ENCODE measurements around the gene ZBTB38.

The ZBTB38 gene

GRCh38 chr3:141337523-141337854 lies 30.8 kb upstream of the ZBTB38 start:
- no peak for DNase-seq (ENCODE audit: low read depth in 2 of 2)

DNA sequence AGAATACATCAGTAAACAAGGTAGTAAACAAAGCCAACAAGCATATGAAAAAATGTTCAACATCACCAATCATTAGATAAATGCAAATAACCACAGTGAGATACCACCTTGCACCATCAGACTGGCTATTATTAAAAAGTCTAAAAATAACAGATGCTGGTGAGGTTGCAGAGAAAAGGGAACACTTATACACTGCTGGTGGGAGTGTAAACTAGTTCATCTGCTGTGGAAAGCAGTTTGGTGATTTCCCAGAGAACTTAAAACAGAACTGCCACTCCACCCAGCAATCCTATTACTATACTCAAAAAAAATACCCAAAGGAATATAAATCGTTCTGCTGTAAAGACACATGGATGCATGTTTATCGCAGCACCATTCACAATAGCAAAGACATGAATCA lies 30.3 kb upstream of the ZBTB38 start:
- DNase-seq (ENCODE audit: low read depth in 2 of 2) = no peak

GRCh38 chr3:141338881-141339280 lies 29.4 kb upstream of the ZBTB38 start:
- no peak for DNase-seq (ENCODE audit: low read depth in 2 of 2)

GRCh38 chr3:141341536-141341935 lies 26.8 kb upstream of the ZBTB38 start:
- DNase-seq (ENCODE audit: low read depth in 2 of 2) = no peak

GRCh38 chr3:141342386-141342785 lies 25.9 kb upstream of the ZBTB38 start:
- no peak for DNase-seq (ENCODE audit: low read depth in 2 of 2)

DNA sequence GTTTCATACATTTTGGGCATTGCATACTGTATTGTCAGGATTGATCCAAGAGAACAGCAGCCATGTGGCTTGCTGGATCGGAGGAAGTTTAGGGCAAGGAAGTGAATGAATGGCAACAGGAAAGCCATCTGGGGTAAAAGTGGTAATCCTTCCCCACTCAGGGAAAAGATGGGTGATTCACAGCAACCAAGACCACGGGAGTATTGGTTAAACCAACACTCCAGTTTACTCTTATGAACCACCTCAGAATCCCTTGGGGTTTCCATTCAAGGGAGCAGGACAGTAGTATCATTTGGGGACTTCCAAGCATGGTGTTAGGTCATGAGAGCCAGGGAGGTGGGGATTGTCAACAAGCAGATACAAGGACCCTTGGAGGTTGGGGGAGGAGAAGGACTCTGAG lies 25.2 kb upstream of the ZBTB38 start:
- no peak for DNase-seq (ENCODE audit: low read depth in 2 of 2)

GRCh38 chr3:141343865-141344271 lies 24.4 kb upstream of the ZBTB38 start:
- no peak for DNase-seq (ENCODE audit: low read depth in 2 of 2)

DNA sequence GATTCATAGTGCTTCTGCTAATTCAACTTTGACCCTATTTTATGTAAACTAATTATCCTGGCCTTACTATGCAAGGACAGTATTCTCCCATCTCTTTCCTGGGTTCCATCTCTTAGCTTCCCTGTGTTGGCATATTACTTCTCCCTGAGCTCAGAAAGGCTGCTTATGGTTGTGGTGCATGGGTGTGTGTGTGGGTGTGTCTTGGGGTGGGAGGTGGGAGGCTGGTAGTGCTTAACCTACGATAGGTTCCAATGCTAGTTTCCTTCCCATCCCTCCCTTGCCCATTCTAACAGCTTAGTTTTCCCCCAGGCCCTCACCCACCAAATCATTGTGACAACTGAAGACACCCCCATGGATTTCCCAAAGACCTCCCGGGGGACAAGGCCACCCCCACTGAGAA lies 22.8 kb upstream of the ZBTB38 start:
- no peak for DNase-seq (ENCODE audit: low read depth in 2 of 2)

DNA sequence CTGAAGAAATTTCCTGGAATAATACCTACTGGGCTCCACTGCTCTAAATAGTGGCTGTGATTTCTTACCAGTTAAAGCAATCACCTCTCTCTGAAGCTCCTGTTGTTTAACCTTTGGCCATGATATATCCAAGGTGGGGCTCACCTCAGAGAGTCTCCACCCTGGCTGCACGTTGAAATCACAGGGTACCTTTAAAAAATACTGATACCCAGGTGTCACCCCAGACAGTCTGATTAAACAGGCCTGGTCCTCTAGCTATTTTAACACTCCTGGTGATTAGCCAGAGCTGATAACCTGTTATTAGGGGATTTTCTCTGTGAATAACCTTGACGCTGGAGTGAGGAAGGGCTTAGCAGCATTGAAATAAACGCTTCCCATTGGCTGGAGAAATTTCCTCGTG lies 22.3 kb upstream of the ZBTB38 start:
- no peak for DNase-seq (ENCODE audit: low read depth in 2 of 2)

- DNase-seq (ENCODE audit: low read depth in 2 of 2) = no peak
Observed at GRCh38 chr3:141346418-141346817, 21.9 kb upstream of the ZBTB38 start.

DNA sequence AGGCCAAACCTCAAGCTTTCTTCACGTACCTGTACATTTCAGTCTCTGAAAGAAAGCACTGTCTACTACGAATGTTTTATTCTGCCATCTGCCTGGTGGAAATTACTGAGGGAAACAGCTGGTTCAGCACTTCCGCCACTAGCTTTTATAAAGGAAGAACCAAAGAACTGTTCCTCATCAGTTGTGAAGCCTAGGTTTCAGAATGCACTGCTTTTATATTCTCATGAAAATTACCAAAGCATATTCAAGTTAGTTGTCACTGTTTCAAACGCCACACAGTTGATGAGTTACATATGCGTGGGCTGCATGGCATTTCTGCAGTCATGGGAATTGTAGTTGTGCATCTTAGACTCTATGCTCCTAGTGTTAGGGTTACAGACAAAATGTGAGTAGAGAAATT lies 21.5 kb upstream of the ZBTB38 start:
- no peak for DNase-seq (ENCODE audit: low read depth in 2 of 2)

DNA sequence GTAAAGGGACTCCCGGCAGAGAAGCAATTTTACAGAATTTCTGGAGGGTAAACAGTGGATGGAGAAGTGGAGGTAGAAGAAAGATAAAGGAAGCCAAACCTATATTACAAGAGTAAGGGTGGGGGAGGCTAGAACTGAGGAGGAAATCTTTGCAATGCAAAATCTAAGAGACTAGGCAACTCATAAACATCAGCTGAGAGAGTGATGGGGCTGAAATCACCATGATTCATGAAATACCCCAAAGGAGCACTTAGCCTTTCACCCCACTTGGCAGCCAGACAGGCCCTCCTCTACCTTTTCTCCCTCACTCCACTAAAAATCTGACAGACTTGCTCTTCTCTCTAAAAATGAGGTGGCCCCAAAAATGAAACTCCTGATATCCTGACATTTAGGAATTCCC lies 19.5 kb upstream of the ZBTB38 start:
- DNase-seq (ENCODE audit: low read depth in 2 of 2) = no peak

GRCh38 chr3:141349711-141350110 lies 18.6 kb upstream of the ZBTB38 start:
- no peak for DNase-seq (ENCODE audit: low read depth in 2 of 2)

DNA sequence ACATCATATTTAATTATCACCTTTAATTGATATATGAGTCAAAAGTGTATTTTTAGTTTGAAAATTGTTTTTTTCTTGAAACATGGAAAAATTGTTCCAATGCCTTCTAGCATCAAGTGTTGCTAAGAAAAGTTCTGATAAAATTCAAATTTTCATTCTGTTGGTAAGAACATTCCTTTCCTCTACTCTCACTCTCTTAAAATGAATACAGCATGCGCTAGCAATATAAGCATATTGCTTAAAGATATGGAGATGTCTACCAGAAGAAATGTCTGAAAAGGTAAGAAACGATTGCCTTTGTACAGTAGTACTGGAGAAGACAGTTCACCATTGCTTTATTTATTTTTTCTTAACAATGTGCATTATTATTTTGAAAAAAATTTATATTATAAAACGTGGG lies 17.6 kb upstream of the ZBTB38 start:
- DNase-seq (ENCODE audit: low read depth in 2 of 2) = no peak

- DNase-seq (ENCODE audit: low read depth in 2 of 2) = no peak
Observed at GRCh38 chr3:141352262-141352984, 15.9 kb upstream of the ZBTB38 start.

- no peak for DNase-seq (ENCODE audit: low read depth in 2 of 2)
Observed at GRCh38 chr3:141353652-141354495, 14.4 kb upstream of the ZBTB38 start.

GRCh38 chr3:141354517-141354916 lies 13.8 kb upstream of the ZBTB38 start:
- DNase-seq (ENCODE audit: low read depth in 2 of 2) = no peak

DNA sequence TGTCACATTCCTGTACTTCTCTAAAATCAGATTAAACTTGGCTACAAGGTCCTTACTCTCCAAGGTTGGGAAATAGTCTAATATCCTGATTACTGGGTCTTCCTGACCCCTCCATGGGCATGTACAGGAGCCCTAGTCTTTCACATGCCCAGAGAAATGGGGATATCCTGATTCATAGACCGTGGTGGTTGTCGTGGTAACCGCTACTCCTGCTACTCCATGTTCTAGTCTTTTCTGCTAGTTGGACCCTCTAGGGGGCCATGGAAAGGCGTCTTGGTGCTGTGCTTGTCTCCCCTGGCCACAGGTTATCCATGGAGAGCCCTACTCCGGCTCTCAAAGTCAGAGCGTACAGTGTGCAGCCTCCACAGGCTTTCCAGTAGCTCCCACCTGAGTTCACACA lies 13.1 kb upstream of the ZBTB38 start:
- no peak for DNase-seq (ENCODE audit: low read depth in 2 of 2)

DNA sequence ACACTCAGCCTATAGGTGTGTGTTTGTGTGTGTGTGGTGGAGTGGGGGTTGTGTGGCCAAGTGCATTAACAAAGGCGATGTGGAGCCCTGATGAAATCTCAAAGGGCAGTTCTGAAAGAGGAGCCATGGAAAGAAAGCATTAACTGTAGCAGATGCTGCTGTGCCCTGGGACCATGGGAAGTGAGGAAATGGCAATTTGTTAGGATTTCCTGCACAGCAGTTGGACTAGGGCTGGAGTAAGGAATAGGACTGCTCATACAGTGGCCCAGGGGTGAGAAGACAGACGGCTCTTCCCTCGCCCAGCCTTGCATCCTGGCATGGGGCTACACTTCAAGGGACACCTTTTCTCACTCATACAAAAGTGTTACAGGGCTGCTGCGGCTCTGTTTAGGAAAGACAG lies 12.3 kb upstream of the ZBTB38 start:
- no peak for DNase-seq (ENCODE audit: low read depth in 2 of 2)

GRCh38 chr3:141360888-141361598 lies 7.3 kb upstream of the ZBTB38 start:
- DNase-seq (ENCODE audit: low read depth in 2 of 2) = no peak

- no peak for DNase-seq (ENCODE audit: low read depth in 2 of 2)
Observed at GRCh38 chr3:141362736-141363135, 5.6 kb upstream of the ZBTB38 start.

- DNase-seq (ENCODE audit: low read depth in 2 of 2) = no peak
Observed at GRCh38 chr3:141365201-141365600, 3.1 kb upstream of the ZBTB38 start.

Measured in stimulated activated CD4-positive, alpha-beta T cell treated with anti-CD3 and anti-CD28 coated beads, Interleukin-15, amount 100 ng/mL, for 48 hours (primary cell).